Astrocyte of the spinal cord (primary cell): ENCODE measurements around the gene CLCN1.

ENCODE experiments used
- DNase-seq: peaks from one replicate; pipeline ENCODE4 v3.0.0; 2011; ENCODE audit warnings: low read depth, low spot score
- H3K4me3 ChIP-seq: 2 replicates; pipeline ENCODE4 v1.5.1; 2011; ENCODE audit warnings: low read depth, mild to moderate bottlenecking, low read length, moderate library complexity
- in situ Hi-C: cut with HindIII; loops from 2 replicates; pipeline ENCODE4 v1.10.0; 2017; ENCODE audit warnings: low sequenced_read_pairs
- TF ChIP-seq, protein P1 (sequence below): IDR thresholded peaks from 2 replicates; pipeline ENCODE4 v1.5.1; 2012; ENCODE audit warnings: low read depth, mild to moderate bottlenecking, low read length, inconsistent platforms

CLCN1 gene

DNA sequence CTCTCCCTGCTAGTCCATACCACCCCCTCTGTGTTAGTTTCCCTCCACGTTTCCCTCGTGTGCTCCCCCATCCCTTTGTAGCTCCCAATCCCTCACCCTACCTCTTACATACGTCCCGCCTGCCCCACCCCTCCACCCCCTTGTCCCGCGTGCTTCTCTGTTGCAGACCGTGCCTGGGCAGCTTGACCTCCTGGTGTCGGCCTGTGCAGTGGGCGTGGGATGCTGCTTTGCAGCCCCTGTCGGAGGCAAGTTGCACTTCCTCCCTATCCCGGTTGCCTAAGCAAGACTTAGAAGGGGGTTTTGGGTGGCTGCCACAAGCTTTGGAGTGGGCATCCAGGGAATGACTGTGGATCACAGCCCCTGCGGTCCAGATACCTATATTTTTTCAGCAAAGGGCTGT lies 7.7 kb downstream of the CLCN1 start:
- no peak for DNase-seq
- H3K4me3 ChIP-seq = no peak overlapping the region
- TF ChIP-seq, protein P1, sequence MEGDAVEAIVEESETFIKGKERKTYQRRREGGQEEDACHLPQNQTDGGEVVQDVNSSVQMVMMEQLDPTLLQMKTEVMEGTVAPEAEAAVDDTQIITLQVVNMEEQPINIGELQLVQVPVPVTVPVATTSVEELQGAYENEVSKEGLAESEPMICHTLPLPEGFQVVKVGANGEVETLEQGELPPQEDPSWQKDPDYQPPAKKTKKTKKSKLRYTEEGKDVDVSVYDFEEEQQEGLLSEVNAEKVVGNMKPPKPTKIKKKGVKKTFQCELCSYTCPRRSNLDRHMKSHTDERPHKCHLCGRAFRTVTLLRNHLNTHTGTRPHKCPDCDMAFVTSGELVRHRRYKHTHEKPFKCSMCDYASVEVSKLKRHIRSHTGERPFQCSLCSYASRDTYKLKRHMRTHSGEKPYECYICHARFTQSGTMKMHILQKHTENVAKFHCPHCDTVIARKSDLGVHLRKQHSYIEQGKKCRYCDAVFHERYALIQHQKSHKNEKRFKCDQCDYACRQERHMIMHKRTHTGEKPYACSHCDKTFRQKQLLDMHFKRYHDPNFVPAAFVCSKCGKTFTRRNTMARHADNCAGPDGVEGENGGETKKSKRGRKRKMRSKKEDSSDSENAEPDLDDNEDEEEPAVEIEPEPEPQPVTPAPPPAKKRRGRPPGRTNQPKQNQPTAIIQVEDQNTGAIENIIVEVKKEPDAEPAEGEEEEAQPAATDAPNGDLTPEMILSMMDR = no peak
- in situ Hi-C loops = no loop called here

DNA sequence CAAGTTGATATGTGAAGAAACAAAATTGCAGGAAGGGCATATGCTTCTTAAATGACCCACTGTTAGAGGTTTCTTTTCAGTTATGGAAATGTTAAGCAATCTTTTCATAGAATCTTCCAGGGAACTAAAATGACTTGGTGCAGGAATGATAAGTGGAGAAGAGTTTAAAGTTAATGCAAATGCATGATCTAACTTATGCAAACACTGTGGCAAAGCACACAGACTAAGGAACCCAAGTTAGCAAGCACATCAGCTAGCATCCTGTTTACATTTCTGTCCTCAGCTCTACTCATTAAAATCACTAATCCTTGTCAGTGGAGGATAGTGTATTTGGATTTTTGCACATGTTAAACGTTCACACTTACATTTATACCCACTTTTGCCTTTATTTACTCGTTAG lies 9.3 kb downstream of the CLCN1 start:
- no peak overlapping the region for H3K4me3 ChIP-seq
- TF ChIP-seq, protein P1 = no peak
- in situ Hi-C loops = no loop called here
- no peak for DNase-seq

DNA sequence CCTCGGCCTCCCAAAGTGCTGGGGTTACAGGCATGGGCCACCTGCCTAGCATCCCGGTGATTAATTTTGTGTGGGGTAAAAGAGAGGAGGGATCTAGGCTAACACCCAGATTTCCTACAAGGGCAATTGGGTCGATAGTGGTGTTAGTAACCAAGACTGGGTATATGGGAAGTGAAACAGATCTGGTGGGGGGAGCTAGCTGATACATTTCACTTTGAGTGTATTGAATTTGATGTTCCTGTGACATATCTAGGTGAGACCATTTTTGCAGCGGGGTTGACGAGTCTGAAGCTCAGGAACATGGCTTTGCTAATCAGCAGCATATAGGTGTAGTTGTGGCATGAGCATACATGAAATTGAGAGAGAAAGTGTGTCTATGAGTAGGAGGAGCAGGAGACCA lies 12.0 kb downstream of the CLCN1 start:
- in situ Hi-C loops = no loop called here
- no peak for DNase-seq
- TF ChIP-seq, protein P1 = no peak

DNA sequence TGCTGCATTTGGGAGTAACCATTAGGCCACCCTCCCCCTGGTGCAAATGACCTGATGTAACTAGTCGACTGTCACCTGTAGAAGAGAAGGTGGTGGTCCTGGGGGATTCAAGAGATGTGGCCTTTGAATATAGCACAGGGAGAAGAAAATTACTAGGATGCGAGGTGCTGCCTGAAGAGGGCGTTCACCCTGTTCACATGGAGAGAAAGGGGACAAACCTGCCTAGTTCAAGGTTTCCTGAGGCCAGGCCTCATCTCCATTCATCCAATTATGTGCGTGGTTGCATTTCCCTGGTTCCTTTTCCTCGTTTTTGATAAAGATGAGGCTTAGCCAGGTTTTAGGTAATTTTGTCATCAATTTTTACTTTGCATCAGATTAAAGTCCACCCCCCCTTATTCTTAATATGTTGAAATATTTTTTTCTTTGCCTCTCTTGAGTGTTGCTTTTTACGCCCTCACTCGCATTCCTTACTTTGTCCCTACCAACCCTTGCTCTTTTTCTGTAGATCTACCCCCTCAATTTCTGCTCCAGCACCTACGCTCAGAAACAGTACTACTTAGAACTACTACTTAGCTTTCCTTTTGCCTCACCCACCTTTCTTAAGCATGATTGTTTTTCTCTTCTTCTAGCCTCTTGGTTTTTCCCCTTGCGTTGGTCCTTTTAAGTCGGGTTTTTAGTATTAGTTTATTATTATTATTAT lies 13.7 kb downstream of the CLCN1 start:
- in situ Hi-C loops = no loop called here

More for the DNA sequence above, 12.0 kb downstream of the CLCN1 start:
- no peak overlapping the region for H3K4me3 ChIP-seq

DNA sequence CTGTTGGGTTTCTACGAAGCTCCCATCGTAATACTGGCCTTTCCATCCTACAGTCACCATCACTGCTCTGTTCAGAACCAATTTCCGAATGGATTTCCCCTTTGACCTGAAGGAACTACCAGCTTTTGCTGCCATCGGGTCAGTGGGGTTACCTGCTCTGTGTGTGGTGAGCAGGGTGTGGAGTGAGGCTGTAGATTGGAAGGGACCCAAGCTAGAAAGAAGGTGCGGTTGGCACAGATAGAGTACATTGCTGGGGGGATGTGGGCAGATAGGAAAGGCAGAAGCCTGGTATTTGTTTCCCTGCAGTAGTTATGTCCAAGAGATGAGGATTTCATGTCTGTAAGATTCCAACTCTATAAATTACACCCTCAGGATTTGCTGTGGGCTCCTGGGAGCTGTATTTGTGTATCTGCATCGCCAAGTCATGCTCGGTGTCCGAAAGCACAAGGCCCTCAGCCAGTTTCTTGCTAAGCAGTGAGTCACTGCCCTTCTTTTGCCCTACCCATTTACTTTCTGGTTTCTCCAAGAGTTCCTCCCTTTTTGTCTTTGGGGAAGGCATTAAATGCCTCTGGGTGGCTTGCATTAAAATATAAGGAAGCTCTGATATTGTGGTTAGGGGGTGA lies 15.4 kb downstream of the CLCN1 start:
- in situ Hi-C loops = no loop called here
- H3K4me3 ChIP-seq = no peak overlapping the region
- peak; percentile 91 for DNase-seq
- TF ChIP-seq, protein P1 = no peak

More for the DNA sequence above, 13.7 kb downstream of the CLCN1 start:
- TF ChIP-seq, protein P1 = no peak
- no peak overlapping the region for H3K4me3 ChIP-seq
- DNase-seq = no peak

DNA sequence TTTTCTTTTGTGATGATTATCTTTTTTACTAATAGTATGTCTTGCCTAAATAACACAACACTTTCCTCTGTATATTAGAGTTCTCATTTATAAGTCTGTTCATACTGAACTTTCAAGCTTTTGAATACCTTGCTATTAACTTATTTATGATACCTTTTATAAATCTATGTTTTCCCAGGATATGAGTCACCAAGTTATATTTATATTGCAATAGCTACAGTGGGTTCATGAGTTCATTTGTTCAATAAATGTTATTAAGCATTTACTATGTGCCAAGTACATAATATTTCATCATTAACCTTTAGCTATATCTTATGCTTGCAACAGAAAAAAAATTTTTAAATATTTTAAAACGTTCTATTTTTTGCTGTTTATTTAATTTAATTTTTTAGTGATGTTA lies 18.3 kb downstream of the CLCN1 start:
- DNase-seq = no peak
- H3K4me3 ChIP-seq = no peak overlapping the region
- in situ Hi-C loops = no loop called here
- TF ChIP-seq, protein P1 = no peak
